Osteoblast (primary cell): ENCODE results near the gene CHTF18. TPM values are rescaled to one million over a fixed set of nuclear protein-coding genes. Genes with fewer than 3 reads are reported as not detected.

Experiments used
- DNase-seq: peaks from one replicate; pipeline ENCODE4 v3.0.0; 2011; ENCODE audit warnings: low spot score, mixed read lengths; ENCODE audit not compliant: insufficient read length; ENCODE audit errors: missing footprints
- H2AFZ ChIP-seq: 2 replicates; pipeline ENCODE4 v1.6.0; 2011; ENCODE audit warnings: mild to moderate bottlenecking, low read length
- H3K27ac ChIP-seq: 2 replicates; pipeline ENCODE4 v1.5.1; 2011; ENCODE audit warnings: mild to moderate bottlenecking, low read depth, low read length, moderate library complexity
- H3K27me3 ChIP-seq: 2 replicates; pipeline ENCODE4 v1.6.0; 2012; ENCODE audit warnings: mild to moderate bottlenecking, control low read depth, inconsistent platforms, low read length, moderate library complexity; ENCODE audit not compliant: insufficient read depth
- H3K36me3 ChIP-seq: 2 replicates; pipeline ENCODE4 v1.5.1; 2011; ENCODE audit warnings: mild to moderate bottlenecking, low read length, control low read depth, moderate library complexity; ENCODE audit not compliant: insufficient read depth
- H3K4me1 ChIP-seq: 2 replicates; pipeline ENCODE4 v1.5.1; 2011; ENCODE audit warnings: mild to moderate bottlenecking, low read length, control low read depth, moderate library complexity; ENCODE audit not compliant: insufficient read depth
- H3K4me2 ChIP-seq: 2 replicates; pipeline ENCODE4 v1.6.0; 2011; ENCODE audit warnings: mild to moderate bottlenecking, low read length; ENCODE audit not compliant: insufficient read depth
- H3K4me3 ChIP-seq: fragments of 200-600 bp; sonication (generic); 3 replicates; pipeline ENCODE4 v1.5.1; 2012; ENCODE audit warnings: mild to moderate bottlenecking, low read length, inconsistent platforms; ENCODE audit not compliant: insufficient read depth
- H3K79me2 ChIP-seq: 2 replicates; pipeline ENCODE4 v1.6.0; 2012; ENCODE audit warnings: mild to moderate bottlenecking, low read length, control low read depth, inconsistent platforms; ENCODE audit not compliant: insufficient read depth
- H3K9me3 ChIP-seq: 2 replicates; pipeline ENCODE4 v1.5.1; 2011; ENCODE audit warnings: low read depth, low read length, control low read depth
- H4K20me1 ChIP-seq: 2 replicates; pipeline ENCODE4 v1.6.0; 2012; ENCODE audit warnings: mild to moderate bottlenecking, low read length, control low read depth; ENCODE audit not compliant: insufficient read depth
- total RNA-seq: library from RNA; depleted of rRNA; stranded (reverse); fragments of >200 nt; gene quantifications from 2 replicates; pipeline ENCODE4 v1.2.3, GENCODE V29; 2012
- TF ChIP-seq, protein P1 (sequence below): IDR thresholded peaks from 2 replicates; pipeline ENCODE4 v1.5.1; 2011; ENCODE audit warnings: mild to moderate bottlenecking, low read depth, low read length, moderate library complexity; ENCODE audit errors: extremely low read depth

The CHTF18 gene
- total RNA-seq, 1 donor, result 3.3 TPM

DNA sequence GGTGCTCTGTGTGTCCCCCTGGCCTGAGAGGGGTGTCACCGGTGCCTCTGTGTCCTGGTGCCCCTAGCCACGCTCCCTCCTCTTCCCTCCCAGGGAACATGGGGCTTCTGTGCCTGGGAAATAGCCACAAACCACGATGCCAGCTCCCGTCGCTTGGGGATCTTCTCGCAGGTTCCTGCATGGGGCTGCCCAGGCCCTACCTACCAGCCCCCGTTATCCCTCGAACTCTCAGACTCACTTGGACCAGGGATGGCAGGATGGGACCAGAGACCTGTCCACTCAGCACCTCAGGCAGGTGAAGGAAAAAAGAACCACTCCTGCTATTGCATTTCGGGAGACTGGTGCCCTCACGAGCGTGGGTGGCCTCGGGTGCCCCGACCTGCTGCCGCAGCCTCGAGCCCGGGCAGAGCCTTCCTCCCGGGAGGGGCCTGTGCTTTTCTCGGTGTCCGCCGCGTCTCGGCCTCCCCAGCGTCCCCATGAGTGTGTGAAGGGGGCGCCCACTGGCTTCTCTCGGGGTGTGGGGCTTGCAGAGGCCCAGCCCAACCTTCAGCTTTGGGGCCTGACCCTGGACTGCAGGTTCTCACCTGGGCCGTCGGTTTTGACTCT, 53.1 kb downstream of the CHTF18 start:
- DNase-seq, result peak; percentile 90
- TF ChIP-seq, protein P1, sequence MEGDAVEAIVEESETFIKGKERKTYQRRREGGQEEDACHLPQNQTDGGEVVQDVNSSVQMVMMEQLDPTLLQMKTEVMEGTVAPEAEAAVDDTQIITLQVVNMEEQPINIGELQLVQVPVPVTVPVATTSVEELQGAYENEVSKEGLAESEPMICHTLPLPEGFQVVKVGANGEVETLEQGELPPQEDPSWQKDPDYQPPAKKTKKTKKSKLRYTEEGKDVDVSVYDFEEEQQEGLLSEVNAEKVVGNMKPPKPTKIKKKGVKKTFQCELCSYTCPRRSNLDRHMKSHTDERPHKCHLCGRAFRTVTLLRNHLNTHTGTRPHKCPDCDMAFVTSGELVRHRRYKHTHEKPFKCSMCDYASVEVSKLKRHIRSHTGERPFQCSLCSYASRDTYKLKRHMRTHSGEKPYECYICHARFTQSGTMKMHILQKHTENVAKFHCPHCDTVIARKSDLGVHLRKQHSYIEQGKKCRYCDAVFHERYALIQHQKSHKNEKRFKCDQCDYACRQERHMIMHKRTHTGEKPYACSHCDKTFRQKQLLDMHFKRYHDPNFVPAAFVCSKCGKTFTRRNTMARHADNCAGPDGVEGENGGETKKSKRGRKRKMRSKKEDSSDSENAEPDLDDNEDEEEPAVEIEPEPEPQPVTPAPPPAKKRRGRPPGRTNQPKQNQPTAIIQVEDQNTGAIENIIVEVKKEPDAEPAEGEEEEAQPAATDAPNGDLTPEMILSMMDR, result no peak
- no peaks in the 10 kb centered on the region for H3K36me3 ChIP-seq
- H3K4me1 ChIP-seq, result no peaks in the 10 kb centered on the region
- no peak overlapping the region for H3K4me2 ChIP-seq
- no peaks in the 10 kb centered on the region for H4K20me1 ChIP-seq
- no peaks in the 10 kb centered on the region for H3K27me3 ChIP-seq
- H3K79me2 ChIP-seq, result no peaks in the 10 kb centered on the region
- no peak overlapping the region for H3K27ac ChIP-seq
- H3K4me3 ChIP-seq, result no peak overlapping the region
- H2AFZ ChIP-seq, result no peak overlapping the region
- H3K9me3 ChIP-seq, result peaks cover 3% of the 10 kb centered on the region

DNA sequence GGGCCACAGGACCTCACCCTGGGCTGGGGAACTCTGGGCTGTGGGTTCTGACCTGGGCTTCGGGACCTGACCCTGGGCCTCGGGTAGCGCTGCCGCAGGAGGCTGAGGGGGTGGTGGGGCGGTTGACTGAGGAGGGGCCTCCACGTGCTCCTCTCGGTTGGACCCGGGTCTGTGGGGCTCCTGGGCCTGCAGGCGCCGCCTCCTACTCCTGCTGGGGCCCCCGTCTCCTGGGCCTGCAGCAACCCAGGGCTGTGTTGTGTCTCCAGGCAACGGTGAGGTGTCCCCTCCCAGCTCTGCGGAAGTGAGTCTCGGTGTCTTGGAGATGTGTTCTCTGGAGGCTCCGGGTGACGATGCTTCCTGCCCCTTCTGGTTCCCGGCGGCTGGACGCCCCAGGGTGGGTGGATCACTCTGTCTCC, 53.6 kb downstream of the CHTF18 start:
- Histone ChIP-seq H2AFZ (no peak overlapping the region), H3K9me3 (no peaks in the 10 kb centered on the region), H3K4me2 (no peak overlapping the region), H3K27me3 (no peaks in the 10 kb centered on the region), H3K27ac (no peak overlapping the region), H3K79me2 (no peaks in the 10 kb centered on the region), H3K4me1 (no peaks in the 10 kb centered on the region), H4K20me1 (no peaks in the 10 kb centered on the region), H3K4me3 (no peak overlapping the region), H3K36me3 (no peaks in the 10 kb centered on the region)
- DNase-seq, result peak; percentile 66
- TF ChIP-seq, protein P1, result no peak

DNA sequence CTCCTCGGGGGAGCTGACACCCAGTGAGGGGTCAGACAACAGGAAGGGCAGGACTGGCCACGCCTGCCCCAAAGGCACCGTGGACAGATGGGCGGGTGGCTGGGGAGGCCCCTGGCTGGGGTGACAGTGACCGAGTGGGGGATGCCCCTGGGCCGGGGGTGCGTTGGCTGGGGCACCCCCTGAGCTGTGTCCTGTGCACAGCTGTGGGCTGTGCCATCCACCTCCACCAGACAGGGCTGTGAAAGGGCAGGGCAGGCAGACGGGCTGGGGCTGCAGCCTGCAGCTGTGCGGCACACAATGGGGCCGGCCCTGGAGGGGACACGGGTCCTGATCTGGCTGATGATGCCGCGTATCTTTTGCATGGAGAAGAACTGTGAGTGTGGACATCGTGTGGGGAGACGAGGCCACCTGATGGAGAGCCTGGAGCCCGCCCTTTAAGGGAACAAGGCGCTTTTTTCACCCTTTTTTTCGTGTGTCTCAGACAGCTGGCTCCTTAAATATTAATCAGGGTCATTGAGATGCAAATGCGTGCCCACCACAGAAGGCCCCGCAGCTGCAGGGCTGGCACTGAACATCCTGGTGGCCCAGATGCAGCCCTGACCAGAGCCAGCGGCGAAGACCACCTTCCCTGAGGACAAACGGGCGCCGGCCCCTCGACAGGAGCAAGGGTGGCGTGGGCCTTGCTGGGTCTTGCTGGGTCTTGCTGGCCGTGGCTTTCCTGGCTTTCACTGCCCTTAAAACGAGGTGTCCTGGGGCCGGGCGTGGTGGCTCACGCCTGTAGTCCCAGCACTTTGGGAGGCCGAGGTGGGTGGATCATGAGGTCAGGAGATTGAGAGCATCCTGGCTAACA, 54.5 kb downstream of the CHTF18 start:
- no peak overlapping the region for H3K27ac ChIP-seq
- H3K4me2 ChIP-seq, result no peak overlapping the region
- H3K36me3 ChIP-seq, result no peaks in the 10 kb centered on the region
- no peak overlapping the region for H2AFZ ChIP-seq
- H3K9me3 ChIP-seq, result no peaks in the 10 kb centered on the region
- DNase-seq, result peak; percentile 78
- H3K27me3 ChIP-seq, result no peaks in the 10 kb centered on the region
- TF ChIP-seq, protein P1, result no peak
- no peaks in the 10 kb centered on the region for H3K79me2 ChIP-seq
- H3K4me3 ChIP-seq, result no peak overlapping the region
- H4K20me1 ChIP-seq, result no peaks in the 10 kb centered on the region
- no peaks in the 10 kb centered on the region for H3K4me1 ChIP-seq

DNA sequence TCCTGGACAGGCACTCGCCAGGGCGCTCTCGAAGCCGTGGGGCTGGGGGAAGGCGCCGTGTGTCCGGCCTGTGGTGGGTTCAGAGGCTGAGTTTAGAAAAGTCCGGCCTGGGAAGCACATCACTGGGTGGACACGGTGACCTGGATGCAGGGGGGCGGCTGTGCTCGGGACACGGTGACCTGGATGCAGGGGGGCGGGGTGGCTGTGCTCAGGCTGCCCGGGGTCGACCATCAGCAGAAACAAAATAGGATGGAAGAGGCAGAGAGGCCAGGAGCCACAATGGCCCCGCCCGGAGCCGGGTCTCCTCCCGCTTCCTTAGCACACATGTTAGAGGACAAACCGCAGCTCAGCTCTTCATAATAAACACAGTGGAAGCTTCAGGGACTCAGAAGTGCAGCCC, 55.4 kb downstream of the CHTF18 start:
- H3K27ac ChIP-seq, result no peak overlapping the region
- no peaks in the 10 kb centered on the region for H3K79me2 ChIP-seq
- no peak overlapping the region for H2AFZ ChIP-seq
- DNase-seq, result peak; percentile 25
- no peaks in the 10 kb centered on the region for H4K20me1 ChIP-seq
- H3K4me3 ChIP-seq, result no peak overlapping the region
- H3K4me2 ChIP-seq, result no peak overlapping the region
- H3K9me3 ChIP-seq, result no peaks in the 10 kb centered on the region
- no peaks in the 10 kb centered on the region for H3K27me3 ChIP-seq
- TF ChIP-seq, protein P1, result no peak
- H3K4me1 ChIP-seq, result no peaks in the 10 kb centered on the region
- H3K36me3 ChIP-seq, result no peaks in the 10 kb centered on the region
